Keratinocyte (primary cell): ENCODE measurements around the gene SNX12. TPM values are rescaled to one million over a fixed set of nuclear protein-coding genes. Genes with fewer than 3 reads are reported as not detected.

ENCODE experiments used
- DNase-seq: peaks from one replicate; pipeline ENCODE4 v3.0.0-alpha.2; 2011; ENCODE audit warnings: low read depth, missing footprints, low spot score
- FAIRE-seq: peaks from 2 replicates; lab custom pipeline; 2011; peaks lifted over from hg19 to GRCh38; lab: Jason Lieb, UNC
- H2AFZ ChIP-seq: 2 replicates; pipeline ENCODE4 v1.6.0; 2012; ENCODE audit warnings: low read length, control low read depth, inconsistent platforms; ENCODE audit not compliant: control insufficient read depth
- H3K27ac ChIP-seq: 2 replicates; pipeline ENCODE4 v1.5.1; 2011; ENCODE audit warnings: low read length; ENCODE audit not compliant: control insufficient read depth, insufficient read depth
- H3K27me3 ChIP-seq: 3 replicates; pipeline ENCODE4 v1.6.0; 2011; ENCODE audit warnings: low read length; ENCODE audit not compliant: control insufficient read depth, insufficient read depth; ENCODE audit errors: extremely low read depth
- H3K36me3 ChIP-seq, 2 experiments: 2 replicates in 1 of 2; 3 replicates in 1 of 2; pipeline ENCODE4 v1.5.1; 2011; ENCODE audit warnings: low read length in 2 of 2, mild to moderate bottlenecking in 1 of 2; ENCODE audit not compliant: control insufficient read depth in 2 of 2, insufficient read depth in 2 of 2; ENCODE audit errors: extremely low read depth in 1 of 2
- H3K4me1 ChIP-seq: 3 replicates; pipeline ENCODE4 v1.5.1; 2011; ENCODE audit warnings: low read length; ENCODE audit not compliant: control insufficient read depth, insufficient read depth; ENCODE audit errors: extremely low read depth
- H3K4me2 ChIP-seq: 3 replicates; pipeline ENCODE4 v1.6.0; 2011; ENCODE audit warnings: low read depth, low read length; ENCODE audit not compliant: control insufficient read depth, insufficient read depth; ENCODE audit errors: extremely low read depth
- H3K4me3 ChIP-seq, 3 experiments: fragments of 200-600 bp in 1 of 3; sonication (generic) in 1 of 3; 2 replicates in 2 of 3; 3 replicates in 1 of 3; pipeline ENCODE4 v1.5.1; 2011 to 2016; ENCODE audit warnings: low read length in 3 of 3, mild to moderate bottlenecking in 3 of 3, control low read depth in 2 of 3, inconsistent platforms in 1 of 3, low read depth in 1 of 3, mixed read lengths in 1 of 3, mixed run types in 1 of 3, moderate library complexity in 1 of 3; ENCODE audit not compliant: control insufficient read depth in 2 of 3, insufficient read depth in 2 of 3; ENCODE audit errors: extremely low read depth in 1 of 3
- H3K79me2 ChIP-seq: 2 replicates; pipeline ENCODE4 v1.6.0; 2012; ENCODE audit warnings: low read length; ENCODE audit not compliant: control insufficient read depth, insufficient read depth
- H3K9ac ChIP-seq: 3 replicates; pipeline ENCODE4 v1.6.0; 2011; ENCODE audit warnings: low read length; ENCODE audit not compliant: control insufficient read depth, insufficient read depth; ENCODE audit errors: extremely low read depth
- H3K9me1 ChIP-seq: 3 replicates; pipeline ENCODE4 v1.6.0; 2011; ENCODE audit warnings: low read length; ENCODE audit not compliant: control insufficient read depth, insufficient read depth; ENCODE audit errors: extremely low read depth
- H3K9me3 ChIP-seq: 2 replicates; pipeline ENCODE4 v1.5.1; 2012; ENCODE audit warnings: low read depth, low read length; ENCODE audit not compliant: control insufficient read depth
- H4K20me1 ChIP-seq: 3 replicates; pipeline ENCODE4 v1.6.0; 2011; ENCODE audit warnings: low read length; ENCODE audit not compliant: control insufficient read depth, insufficient read depth; ENCODE audit errors: extremely low read depth
- EZH2 ChIP-seq: IDR thresholded peaks from one replicate; pipeline ENCODE4 v1.6.1; 2012; ENCODE audit warnings: inconsistent platforms, mild to moderate bottlenecking, low read length, moderate library complexity
- dilution Hi-C: fragments of 300-500 bp; cut with MboI; formaldehyde crosslinking; loops from one replicate; pipeline ENCODE4 v1.7.0; 2020; ENCODE audit warnings: low sequenced_read_pairs; ENCODE audit not compliant: extremely low pct_ligation_motif_present
- polyA plus RNA-seq, 5 experiments: library from polyadenylated mRNA; depleted of rRNA in 3 of 5; stranded (reverse) in 3 of 5; stranded (forward) in 1 of 5; unstranded in 1 of 5; fragments of >200 nt; gene quantifications; 1 replicate in 1 of 5; 2 replicates in 3 of 5; 3 replicates in 1 of 5; pipeline versions ENCODE4 v1.2.1 to v1.2.3, GENCODE V29; 2011 to 2012; ENCODE audit warnings: missing spikeins in 2 of 5, low read depth in 1 of 5, low replicate concordance in 1 of 5
- TF ChIP-seq, protein P1 (sequence below), 3 experiments: IDR thresholded peaks in 1 of 3; conservative IDR thresholded peaks in 1 of 3; optimal IDR thresholded peaks in 1 of 3; 2 replicates in 2 of 3; 3 replicates in 1 of 3; pipeline versions ENCODE3 to v1.5.1; 2011; ENCODE audit warnings: low read length in 3 of 3, mild to moderate bottlenecking in 3 of 3, moderate library complexity in 2 of 3, control low read depth in 1 of 3, inconsistent platforms in 1 of 3; ENCODE audit not compliant: insufficient read depth in 2 of 3; ENCODE audit errors: extremely low read depth in 1 of 3

The SNX12 gene
- polyA plus RNA-seq, 1 donor (not counting 4 experiments of a cell fraction or from before 2014, with no cell fraction given): 94.0 TPM

DNA sequence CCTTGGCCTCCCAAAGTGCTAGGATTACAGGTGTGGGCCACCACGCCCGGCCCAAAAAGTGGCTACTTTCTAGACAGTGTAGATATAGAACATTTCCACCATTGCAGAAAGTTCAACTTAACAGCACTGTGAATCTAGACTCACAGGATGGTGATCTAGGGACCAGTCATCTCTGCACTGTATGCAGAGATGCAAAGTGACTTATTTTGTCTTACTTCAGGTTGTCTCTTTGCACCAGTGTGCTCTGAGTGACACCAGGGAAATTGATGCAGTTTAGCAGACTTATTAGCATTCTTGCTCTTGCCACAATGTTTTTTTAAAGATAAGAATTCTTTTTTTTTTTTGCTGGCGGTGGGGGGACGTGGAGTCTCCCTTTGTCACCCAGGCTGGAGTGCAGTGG is 14.7 kb upstream of the SNX12 start:
- no peaks in the 10 kb centered on the region for H3K79me2 ChIP-seq
- dilution Hi-C loops: no loop called here
- DNase-seq (no peak), FAIRE-seq (no peak)
- no peak overlapping the region for H2AFZ ChIP-seq
- TF ChIP-seq EZH2: no peak
- TF ChIP-seq, protein P1, sequence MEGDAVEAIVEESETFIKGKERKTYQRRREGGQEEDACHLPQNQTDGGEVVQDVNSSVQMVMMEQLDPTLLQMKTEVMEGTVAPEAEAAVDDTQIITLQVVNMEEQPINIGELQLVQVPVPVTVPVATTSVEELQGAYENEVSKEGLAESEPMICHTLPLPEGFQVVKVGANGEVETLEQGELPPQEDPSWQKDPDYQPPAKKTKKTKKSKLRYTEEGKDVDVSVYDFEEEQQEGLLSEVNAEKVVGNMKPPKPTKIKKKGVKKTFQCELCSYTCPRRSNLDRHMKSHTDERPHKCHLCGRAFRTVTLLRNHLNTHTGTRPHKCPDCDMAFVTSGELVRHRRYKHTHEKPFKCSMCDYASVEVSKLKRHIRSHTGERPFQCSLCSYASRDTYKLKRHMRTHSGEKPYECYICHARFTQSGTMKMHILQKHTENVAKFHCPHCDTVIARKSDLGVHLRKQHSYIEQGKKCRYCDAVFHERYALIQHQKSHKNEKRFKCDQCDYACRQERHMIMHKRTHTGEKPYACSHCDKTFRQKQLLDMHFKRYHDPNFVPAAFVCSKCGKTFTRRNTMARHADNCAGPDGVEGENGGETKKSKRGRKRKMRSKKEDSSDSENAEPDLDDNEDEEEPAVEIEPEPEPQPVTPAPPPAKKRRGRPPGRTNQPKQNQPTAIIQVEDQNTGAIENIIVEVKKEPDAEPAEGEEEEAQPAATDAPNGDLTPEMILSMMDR (optimal IDR thresholded peaks at IDR 0.05 in 1 of 3, IDR thresholded peaks at IDR 0.05 in 1 of 3, conservative IDR thresholded peaks at IDR 0.05 in 1 of 3; ENCODE audit: extremely low read depth in 1 of 3, insufficient read depth in 2 of 3, low read length in 3 of 3): no peak
- no peak overlapping the region for H3K9ac ChIP-seq
- H3K9me3 ChIP-seq: no peaks in the 10 kb centered on the region
- H3K36me3 ChIP-seq: no peaks in the 10 kb centered on the region
- no peak overlapping the region for H3K4me3 ChIP-seq
- H3K9me1 ChIP-seq: no peaks in the 10 kb centered on the region
- H4K20me1 ChIP-seq: no peaks in the 10 kb centered on the region
- no peak overlapping the region for H3K4me2 ChIP-seq
- H3K27me3 ChIP-seq: no peaks in the 10 kb centered on the region
- no peaks in the 10 kb centered on the region for H3K4me1 ChIP-seq
- no peak overlapping the region for H3K27ac ChIP-seq

- H3K27ac ChIP-seq: no peak overlapping the region
- FAIRE-seq: no peak
- no peak for TF ChIP-seq EZH2
- TF ChIP-seq, protein P1 (optimal IDR thresholded peaks at IDR 0.05 in 1 of 3, IDR thresholded peaks at IDR 0.05 in 1 of 3, conservative IDR thresholded peaks at IDR 0.05 in 1 of 3; ENCODE audit: extremely low read depth in 1 of 3, insufficient read depth in 2 of 3, low read length in 3 of 3): no peak
- no peaks in the 10 kb centered on the region for H3K9me3 ChIP-seq
- no peak overlapping the region for H3K9ac ChIP-seq
- H2AFZ ChIP-seq: no peak overlapping the region
- DNase-seq: no peak
- no peak overlapping the region for H3K4me3 ChIP-seq
- H3K4me1 ChIP-seq: no peaks in the 10 kb centered on the region
- no peaks in the 10 kb centered on the region for H3K27me3 ChIP-seq
- H3K4me2 ChIP-seq: no peak overlapping the region
- dilution Hi-C loops: no loop called here
- no peaks in the 10 kb centered on the region for H4K20me1 ChIP-seq
- H3K79me2 ChIP-seq: no peaks in the 10 kb centered on the region
- no peaks in the 10 kb centered on the region for H3K36me3 ChIP-seq
- no peaks in the 10 kb centered on the region for H3K9me1 ChIP-seq
These were observed 14.1 kb upstream of the SNX12 start for GRCh38 chrX:71082124-71082647.
